K562 (cell line): ENCODE results near the gene E2F2.

ENCODE experiments used
- ARNT ChIP-seq, 2 experiments: fragments of 450-650 bp; IDR thresholded peaks; 2 replicates each; pipeline ENCODE4 v1.6.1; 2016; ENCODE audit warnings: mild to moderate bottlenecking in 1 of 2
- CREM ChIP-seq: IDR thresholded peaks from 2 replicates; pipeline ENCODE4 v1.6.1; 2014; ENCODE audit warnings: antibody characterized with exemption, low read depth
- MEF2D ChIP-seq: conservative IDR thresholded peaks from 2 replicates; pipeline ENCODE4 v1.6.1; 2016; ENCODE audit warnings: low read depth, missing genetic modification characterization, missing compliant biosample characterization
- NR2C1 ChIP-seq, 2 experiments: fragments of 450-650 bp; IDR thresholded peaks; 2 replicates each; pipeline ENCODE4 v1.6.1; 2017; ENCODE audit warnings: mild to moderate bottlenecking in 2 of 2, antibody characterized with exemption in 1 of 2, inconsistent platforms in 1 of 2, missing compliant biosample characterization in 1 of 2, missing genetic modification characterization in 1 of 2
- ZNF3 ChIP-seq: fragments of 250-450 bp; sonication (Bioruptor Pico); IDR thresholded peaks from 2 replicates; pipeline ENCODE4 v1.5.0; 2021; ENCODE audit warnings: mild to moderate bottlenecking, moderate library complexity

GRCh38 chr1:23545851-23546250, 14.8 kb upstream of the E2F2 start:
- TF ChIP-seq CREM (no peak), NR2C1 (IDR thresholded peaks at IDR 0.05) (no peak), NR2C1 (tag; IDR thresholded peaks at IDR 0.05) (no peak), ARNT (IDR thresholded peaks at IDR 0.05) (no peak), ZNF3 (CRISPR knock-in tag) (no peak), MEF2D (no peak)
